H1 (cell line): ENCODE data around the gene CCDC185. TPM values are rescaled to one million over a fixed set of nuclear protein-coding genes. Genes with fewer than 3 reads are reported as not detected.

Experiments
- CTCF ChIA-PET: fragments of 300-600 bp; sonication (Branson Sonifier 250); formaldehyde crosslinking; loops from one replicate; lab custom pipeline; 2021; ENCODE audit not compliant: partially characterized antibody; lab: Charles Lee
- POLR2A ChIA-PET: fragments of 300-600 bp; sonication (Branson Sonifier 250); formaldehyde crosslinking; loops from one replicate; lab custom pipeline; 2021; ENCODE audit warnings: inconsistent platforms; ENCODE audit not compliant: partially characterized antibody; lab: Charles Lee
- DNase-seq, 2 experiments: peaks; one replicate each; pipeline versions ENCODE4 v3.0.0 to v3.0.0-alpha.2; 2010 to 2022; ENCODE audit warnings: low spot score in 2 of 2, low read depth in 1 of 2, mixed read lengths in 1 of 2
- FAIRE-seq: peaks from 2 replicates; lab custom pipeline; 2011; peaks lifted over from hg19 to GRCh38; lab: Jason Lieb, UNC
- H2AFZ ChIP-seq: 2 replicates; pipeline ENCODE4 v1.8.1; 2012; ENCODE audit warnings: low read length, inconsistent platforms
- H2AK5ac ChIP-seq: 2 replicates; pipeline ENCODE4 v1.6.1; 2013; ENCODE audit warnings: low read depth, low read length
- H2BK120ac ChIP-seq: replicated peaks from 2 replicates; pipeline ENCODE3; 2013; ENCODE audit warnings: low read depth, low read length, inconsistent platforms
- H2BK12ac ChIP-seq: 2 replicates; pipeline ENCODE4 v1.6.1; 2013; ENCODE audit warnings: low read depth, low read length
- H2BK15ac ChIP-seq: 2 replicates; pipeline ENCODE4 v1.6.1; 2013; ENCODE audit warnings: low read length
- H2BK20ac ChIP-seq: 2 replicates; pipeline ENCODE4 v1.6.1; 2013; ENCODE audit warnings: low read length
- H2BK5ac ChIP-seq: 2 replicates; pipeline ENCODE4 v1.6.1; 2013; ENCODE audit warnings: low read depth, low read length
- H3K14ac ChIP-seq: 2 replicates; pipeline ENCODE4 v1.6.1; 2013; ENCODE audit warnings: inconsistent platforms; ENCODE audit not compliant: insufficient read length
- H3K18ac ChIP-seq: 2 replicates; pipeline ENCODE4 v1.6.1; 2013; ENCODE audit warnings: low read length; ENCODE audit errors: extremely low read depth
- H3K23ac ChIP-seq: 2 replicates; pipeline ENCODE4 v1.6.1; 2013; ENCODE audit warnings: inconsistent platforms; ENCODE audit not compliant: insufficient read length
- H3K23me2 ChIP-seq: 2 replicates; pipeline ENCODE4 v1.6.1; 2013; ENCODE audit warnings: low read depth, low read length
- H3K27ac ChIP-seq: 2 replicates; pipeline ENCODE4 v1.6.1; 2011; ENCODE audit warnings: low read depth, low read length, inconsistent platforms
- H3K27me3 ChIP-seq, 4 experiments: replicated peaks in 1 of 4; 1 replicate in 1 of 4; 2 replicates in 3 of 4; pipeline versions ENCODE4 v1.6.1 to v1.8.1; 2011 to 2013; ENCODE audit warnings: low read length in 3 of 4, mild to moderate bottlenecking in 3 of 4, inconsistent platforms in 2 of 4, mixed read lengths in 2 of 4, moderate library complexity in 1 of 4; ENCODE audit not compliant: control insufficient read depth in 3 of 4, insufficient read depth in 3 of 4; ENCODE audit errors: extremely low read depth in 1 of 4
- H3K36me3 ChIP-seq, 4 experiments: 2 replicates each; pipeline versions ENCODE4 v1.6.1 to v1.8.1; 2011 to 2013; ENCODE audit warnings: mild to moderate bottlenecking in 4 of 4, low read length in 3 of 4, moderate library complexity in 2 of 4, control low read depth in 1 of 4, inconsistent platforms in 1 of 4; ENCODE audit not compliant: insufficient read depth in 4 of 4, control insufficient read depth in 2 of 4
- H3K4ac ChIP-seq: replicated peaks from 2 replicates; pipeline ENCODE3; 2013; ENCODE audit warnings: low read length, low read depth, mixed read lengths, inconsistent platforms; ENCODE audit not compliant: insufficient read length
- H3K4me1 ChIP-seq, 4 experiments: replicated peaks in 1 of 4; 1 replicate in 1 of 4; 2 replicates in 3 of 4; pipeline versions ENCODE4 v1.6.1 to v1.8.1; 2011 to 2013; ENCODE audit warnings: low read length in 3 of 4, inconsistent platforms in 2 of 4, mixed read lengths in 1 of 4; ENCODE audit not compliant: insufficient read depth in 4 of 4, control insufficient read depth in 3 of 4
- H3K4me2 ChIP-seq, 2 experiments: 2 replicates each; pipeline versions ENCODE4 v1.6.1 to v1.8.1; 2011 to 2013; ENCODE audit warnings: low read depth in 2 of 2, low read length in 2 of 2, control low read depth in 1 of 2, inconsistent platforms in 1 of 2, mild to moderate bottlenecking in 1 of 2; ENCODE audit not compliant: insufficient read depth in 1 of 2
- H3K4me3 ChIP-seq, 4 experiments: fragments of 200-600, 300-600 bp in 1 of 4; sonication (generic), shearing (Covaris generic), sonication (Bioruptor Twin) in 1 of 4; 2 replicates each; pipeline versions ENCODE4 v1.5.1 to v1.8.1; 2011 to 2016; ENCODE audit warnings: low read length in 4 of 4, low read depth in 3 of 4, control low read depth in 2 of 4, inconsistent platforms in 2 of 4, mild to moderate bottlenecking in 2 of 4, mixed read lengths in 1 of 4, moderate library complexity in 1 of 4; ENCODE audit not compliant: insufficient read depth in 2 of 4; ENCODE audit errors: extremely low read depth in 1 of 4
- H3K56ac ChIP-seq: replicated peaks from 2 replicates; pipeline ENCODE3; 2013; ENCODE audit warnings: low read depth, mild to moderate bottlenecking, mixed read lengths, low read length, inconsistent platforms; ENCODE audit not compliant: insufficient read length
- H3K79me1 ChIP-seq: 2 replicates; pipeline ENCODE4 v1.6.1; 2013; ENCODE audit warnings: low read depth, low read length, control low read depth
- H3K79me2 ChIP-seq, 2 experiments: 2 replicates each; pipeline versions ENCODE4 v1.6.1 to v1.8.1; 2012 to 2013; ENCODE audit warnings: low read length in 2 of 2, mild to moderate bottlenecking in 2 of 2, inconsistent platforms in 1 of 2; ENCODE audit not compliant: insufficient read depth in 2 of 2, control insufficient read depth in 1 of 2
- H3K9ac ChIP-seq, 4 experiments: replicated peaks in 1 of 4; 1 replicate in 1 of 4; 2 replicates in 3 of 4; pipeline versions ENCODE4 v1.6.1 to v1.8.1; 2011 to 2013; ENCODE audit warnings: low read depth in 3 of 4, low read length in 3 of 4, control low read depth in 2 of 4, mild to moderate bottlenecking in 2 of 4, moderate library complexity in 2 of 4, inconsistent platforms in 1 of 4; ENCODE audit errors: extremely low read depth in 1 of 4
- H3K9me3 ChIP-seq, 2 experiments: 2 replicates each; pipeline versions ENCODE4 v1.6.1 to v1.8.1; 2012 to 2013; ENCODE audit warnings: mild to moderate bottlenecking in 2 of 2, moderate library complexity in 2 of 2, control low read depth in 1 of 2, inconsistent platforms in 1 of 2, low read depth in 1 of 2, low read length in 1 of 2, mixed read lengths in 1 of 2; ENCODE audit not compliant: insufficient read depth in 2 of 2
- H4K20me1 ChIP-seq, 2 experiments: replicated peaks in 1 of 2; 2 replicates each; pipeline versions ENCODE3 to v1.8.1; 2011 to 2013; ENCODE audit warnings: inconsistent platforms in 2 of 2, low read length in 2 of 2, mild to moderate bottlenecking in 1 of 2; ENCODE audit not compliant: insufficient read depth in 2 of 2, control insufficient read depth in 1 of 2
- H4K5ac ChIP-seq: 2 replicates; pipeline ENCODE4 v1.6.1; 2013; ENCODE audit warnings: low read length, low read depth, mixed read lengths, inconsistent platforms; ENCODE audit not compliant: insufficient read length
- H4K8ac ChIP-seq: 2 replicates; pipeline ENCODE4 v1.8.0; 2013; ENCODE audit warnings: mild to moderate bottlenecking, moderate library complexity, low read length, inconsistent platforms; ENCODE audit not compliant: insufficient read depth; ENCODE audit errors: extremely low read depth
- H4K91ac ChIP-seq: replicated peaks from 2 replicates; pipeline ENCODE3; 2013; ENCODE audit warnings: low read length, mixed read lengths, inconsistent platforms; ENCODE audit not compliant: insufficient read length
- E2F6 ChIP-seq: IDR thresholded peaks from 2 replicates; pipeline ENCODE4 v1.6.1; 2012; ENCODE audit warnings: inconsistent platforms
- POLR2A ChIP-seq, 2 experiments: IDR thresholded peaks; 1 replicate in 1 of 2; 2 replicates in 1 of 2; pipeline ENCODE4 v1.6.1; 2011; ENCODE audit warnings: low read depth in 2 of 2, low read length in 2 of 2, mild to moderate bottlenecking in 2 of 2; ENCODE audit errors: control extremely low read depth in 1 of 2
- WGBS, 2 experiments: shearing (Covaris generic) in 1 of 2; methylation state at CpG; one replicate each; pipeline versions ENCODE4 v1.1.6 to v1.1.7; 2013 to 2015; ENCODE audit warnings: low lambda C conversion rate in 2 of 2, mixed read lengths in 2 of 2, inconsistent platforms in 1 of 2, low coverage in 1 of 2, missing lambda C conversion rate in 1 of 2; ENCODE audit not compliant: insufficient replicate concordance in 2 of 2, insufficient coverage in 1 of 2, insufficient read length in 1 of 2; ENCODE audit errors: extremely low coverage in 1 of 2, missing lambda C conversion rate in 1 of 2; 5-methylcytosine and 5-hydroxymethylcytosine counted together
- polyA plus RNA-seq, 7 experiments: library from polyadenylated mRNA; depleted of rRNA in 3 of 7; stranded (reverse) in 5 of 7; unstranded in 2 of 7; fragments of >200 nt in 5 of 7; fragments of 200-250 nt in 2 of 7; gene quantifications; 1 replicate in 5 of 7; 2 replicates in 1 of 7; 4 replicates in 1 of 7; pipeline versions ENCODE4 v1.2.1 to v1.2.3, GENCODE V29; 2011 to 2013; ENCODE audit warnings: missing spikeins in 2 of 7, mixed read lengths in 2 of 7
- total RNA-seq: library from RNA; stranded (reverse); fragmentation: NEBNext Ultra II Directional; extraction: Animal tissue kit (Norgen Biotek cat#: 25700); gene quantifications from 2 replicates; pipeline ENCODE4 v1.2.1, GENCODE V29; 2021

Gene CCDC185
- total and polyA plus RNA-seq, 2 of the 8 experiments (the other 6 are each of a cell fraction or from before 2014, with no cell fraction given): not detected

GRCh38 chr1:223425550-223425949 is 32.3 kb downstream of the CCDC185 start:
- no peak overlapping the region for H3K14ac ChIP-seq
- no peak overlapping the region for H4K8ac ChIP-seq
- H3K27ac ChIP-seq: no peak overlapping the region
- DNase-seq (no peak), FAIRE-seq (no peak)
- no peaks in the 10 kb centered on the region for H3K79me1 ChIP-seq
- no peaks in the 10 kb centered on the region for H4K20me1 ChIP-seq
- no peak overlapping the region for H4K91ac ChIP-seq
- no peaks in the 10 kb centered on the region for H3K9me3 ChIP-seq
- no peaks in the 10 kb centered on the region for H3K36me3 ChIP-seq
- ChIA-PET CTCF (interaction anchor here (0.5 to 1.3 kb wide), 5 partner anchors 15 to 768 kb away, joined by 3 to 4 read pairs (median 3); no protein-coding TSS in a partner anchor), POLR2A (interaction anchor here (1.1 kb wide), 1 partner anchor 8 kb away, joined by 4 read pairs; no protein-coding TSS in a partner anchor)
- H2BK15ac ChIP-seq: no peak overlapping the region
- no peak overlapping the region for H3K4me3 ChIP-seq
- no peak for TF ChIP-seq POLR2A (IDR thresholded peaks at IDR 0.05; ENCODE audit: control extremely low read depth in 1 of 2, low read depth in 2 of 2, low read length in 2 of 2)
- TF ChIP-seq E2F6: no peak
- no peak overlapping the region for H3K4me2 ChIP-seq
- no peak overlapping the region for H3K23ac ChIP-seq
- H2AK5ac ChIP-seq: no peak overlapping the region
- H3K27me3 ChIP-seq: no peaks in the 10 kb centered on the region
- no peak overlapping the region for H3K18ac ChIP-seq
- H2BK120ac ChIP-seq: no peak overlapping the region
- H3K56ac ChIP-seq: no peak overlapping the region
- WGBS, 2 experiments: 86% methylated on average over 5 of the region's 5 CpGs; no CpG with 5 or more reads in 1 of the 2 experiments
- H3K9ac ChIP-seq: no peak overlapping the region
- no peaks in the 10 kb centered on the region for H3K4me1 ChIP-seq
- no peak overlapping the region for H2BK12ac ChIP-seq
- no peak overlapping the region for H2BK5ac ChIP-seq
- no peaks in the 10 kb centered on the region for H3K79me2 ChIP-seq
- H3K4ac ChIP-seq: no peak overlapping the region
- no peak overlapping the region for H2BK20ac ChIP-seq
- no peak overlapping the region; the same call in 1 of the 2 replicates for H2AFZ ChIP-seq
- H3K23me2 ChIP-seq: no peaks in the 10 kb centered on the region
- no peak overlapping the region for H4K5ac ChIP-seq
